GM11168 (cell line): ENCODE measurements around the gene ECE1.
"Not testable (repeated sequence)": the region's sequence is repeated elsewhere in the genome, so short reads cannot be mapped to it uniquely, and the experiment has no call there.

Experiments used
- in situ Hi-C: fragments of 300-500 bp; cut with MboI; formaldehyde crosslinking; loops from one replicate; pipeline ENCODE4 v1.12.0; 2022; ENCODE audit warnings: low sequenced_read_pairs; ENCODE audit not compliant: unreplicated experiment

The ECE1 gene

GRCh38 chr1:21170837-21171236, 119.4 kb downstream of the ECE1 start:
- in situ Hi-C loops, result not testable (repeated sequence)

GRCh38 chr1:21168444-21168843, 121.8 kb downstream of the ECE1 start:
- in situ Hi-C loops, result no loop called here
